Endodermal cell (in vitro differentiated cells): ENCODE measurements around the gene MARCHF11. TPM values are rescaled to one million over a fixed set of nuclear protein-coding genes. Genes with fewer than 3 reads are reported as not detected.

Source experiments
- DNase-seq: peaks from one replicate; pipeline ENCODE4 v3.0.0-alpha.2; 2017
- H3K27ac ChIP-seq: 2 replicates; pipeline ENCODE4 v1.5.1; 2013; ENCODE audit warnings: mild to moderate bottlenecking, low read depth, low read length, moderate library complexity
- H3K27me3 ChIP-seq: 2 replicates; pipeline ENCODE4 v1.6.1; 2013; ENCODE audit warnings: mild to moderate bottlenecking, low read length, moderate library complexity; ENCODE audit not compliant: insufficient read depth, control insufficient read depth, poor library complexity, severe bottlenecking
- H3K36me3 ChIP-seq: 2 replicates; pipeline ENCODE4 v1.7.0; 2013; ENCODE audit warnings: mild to moderate bottlenecking, low read length, moderate library complexity; ENCODE audit not compliant: control insufficient read depth, insufficient read depth
- H3K4me1 ChIP-seq: one replicate; pipeline ENCODE4 v1.7.0; 2013; ENCODE audit warnings: low read length; ENCODE audit not compliant: control insufficient read depth, insufficient read depth
- H3K4me3 ChIP-seq: 2 replicates; pipeline ENCODE4 v1.5.1; 2013; ENCODE audit warnings: mild to moderate bottlenecking, low read length, moderate library complexity
- H3K9ac ChIP-seq: 2 replicates; pipeline ENCODE4 v1.6.1; 2013; ENCODE audit warnings: mild to moderate bottlenecking, low read length, moderate library complexity; ENCODE audit not compliant: poor library complexity, severe bottlenecking; ENCODE audit errors: extremely low read depth
- H3K9me3 ChIP-seq: 2 replicates; pipeline ENCODE4 v1.6.1; 2013; ENCODE audit warnings: mild to moderate bottlenecking, low read length, moderate library complexity; ENCODE audit not compliant: control insufficient read depth
- H3K27ac Mint-ChIP-seq: 2 replicates; pipeline ENCODE4 v1.8.0; 2020; ENCODE audit warnings: mixed read lengths
- H3K27me3 Mint-ChIP-seq: 2 replicates; pipeline ENCODE4 v1.8.0; 2021; ENCODE audit warnings: mild to moderate bottlenecking, mixed read lengths; ENCODE audit not compliant: insufficient read depth
- H3K36me3 Mint-ChIP-seq: 2 replicates; pipeline ENCODE4 v1.8.0; 2020; ENCODE audit warnings: low read depth, mixed read lengths
- H3K4me1 Mint-ChIP-seq: 2 replicates; pipeline ENCODE4 v1.8.0; 2020; ENCODE audit warnings: mixed read lengths
- H3K4me3 Mint-ChIP-seq: 2 replicates; pipeline ENCODE4 v1.8.0; 2020; ENCODE audit warnings: mild to moderate bottlenecking, moderate library complexity, mixed read lengths
- H3K9me3 Mint-ChIP-seq: 2 replicates; pipeline ENCODE4 v1.8.0; 2020; ENCODE audit warnings: mild to moderate bottlenecking, mixed read lengths
- WGBS, 2 experiments: methylation state at CpG; one replicate each; pipeline versions ENCODE4 v1.1.5 to v1.1.7; 2013; ENCODE audit warnings: missing lambda C conversion rate in 2 of 2, mixed read lengths in 1 of 2; ENCODE audit not compliant: insufficient coverage in 1 of 2, insufficient read length in 1 of 2; 5-methylcytosine and 5-hydroxymethylcytosine counted together
- total RNA-seq, 2 donors: library from RNA; stranded (reverse); fragmentation: NEBNext Ultra II Directional in 1 of 2; extraction: Animal tissue kit (Norgen Biotek cat#: 25700) in 1 of 2; gene quantifications; 2 replicates in 1 of 2; 3 replicates in 1 of 2; pipeline ENCODE4 v1.2.1, GENCODE V29; 2021
- TF ChIP-seq, protein P1 (sequence below): fragments of 200-600 bp; sonication (generic); conservative IDR thresholded peaks from 2 replicates; pipeline ENCODE4 v1.5.0; 2021; ENCODE audit warnings: antibody characterized with exemption, mild to moderate bottlenecking

Gene MARCHF11
- total RNA-seq, 2 donors from 2014 or later: 19.0 to 19.9 TPM

DNA sequence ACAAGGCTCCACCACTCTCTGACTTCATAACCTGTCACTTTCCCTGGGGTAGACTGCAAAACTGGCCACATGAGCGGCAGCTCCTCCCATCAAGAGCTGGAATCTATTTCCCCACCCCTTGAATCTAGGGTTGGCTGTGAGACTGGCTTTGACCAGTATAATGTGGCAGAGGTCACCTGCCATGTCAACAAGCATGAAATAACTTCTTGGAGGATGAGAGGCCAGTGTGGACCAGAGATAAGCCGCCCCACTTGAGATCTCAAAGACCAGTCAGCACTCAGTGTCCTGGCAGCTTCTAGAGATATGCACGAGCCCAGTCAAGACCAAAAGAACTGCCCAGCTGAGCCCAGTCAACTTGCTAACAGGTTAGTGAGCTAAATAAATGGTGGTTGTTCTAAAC is 59.0 kb downstream of the MARCHF11 start:
- H3K36me3 ChIP-seq: peaks cover 28% of the 10 kb centered on the region
- H3K36me3 Mint-ChIP-seq: peaks cover 35% of the 10 kb centered on the region
- no peak overlapping the region for H3K27ac Mint-ChIP-seq
- H3K27me3 ChIP-seq: no peaks in the 10 kb centered on the region
- no peaks in the 10 kb centered on the region for H3K4me1 ChIP-seq
- H3K9ac ChIP-seq: no peak overlapping the region
- no peaks in the 10 kb centered on the region for H3K9me3 ChIP-seq
- peaks cover 3% of the 10 kb centered on the region for H3K4me1 Mint-ChIP-seq
- no peak overlapping the region for H3K4me3 ChIP-seq
- H3K4me3 Mint-ChIP-seq: no peak overlapping the region
- no peaks in the 10 kb centered on the region for H3K27me3 Mint-ChIP-seq
- WGBS, 2 experiments: 93 to 100% methylated on average over 3 of the region's 3 CpGs
- DNase-seq: no peak
- TF ChIP-seq, protein P1, sequence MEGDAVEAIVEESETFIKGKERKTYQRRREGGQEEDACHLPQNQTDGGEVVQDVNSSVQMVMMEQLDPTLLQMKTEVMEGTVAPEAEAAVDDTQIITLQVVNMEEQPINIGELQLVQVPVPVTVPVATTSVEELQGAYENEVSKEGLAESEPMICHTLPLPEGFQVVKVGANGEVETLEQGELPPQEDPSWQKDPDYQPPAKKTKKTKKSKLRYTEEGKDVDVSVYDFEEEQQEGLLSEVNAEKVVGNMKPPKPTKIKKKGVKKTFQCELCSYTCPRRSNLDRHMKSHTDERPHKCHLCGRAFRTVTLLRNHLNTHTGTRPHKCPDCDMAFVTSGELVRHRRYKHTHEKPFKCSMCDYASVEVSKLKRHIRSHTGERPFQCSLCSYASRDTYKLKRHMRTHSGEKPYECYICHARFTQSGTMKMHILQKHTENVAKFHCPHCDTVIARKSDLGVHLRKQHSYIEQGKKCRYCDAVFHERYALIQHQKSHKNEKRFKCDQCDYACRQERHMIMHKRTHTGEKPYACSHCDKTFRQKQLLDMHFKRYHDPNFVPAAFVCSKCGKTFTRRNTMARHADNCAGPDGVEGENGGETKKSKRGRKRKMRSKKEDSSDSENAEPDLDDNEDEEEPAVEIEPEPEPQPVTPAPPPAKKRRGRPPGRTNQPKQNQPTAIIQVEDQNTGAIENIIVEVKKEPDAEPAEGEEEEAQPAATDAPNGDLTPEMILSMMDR: no peak
- peaks cover 4% of the 10 kb centered on the region for H3K9me3 Mint-ChIP-seq
- H3K27ac ChIP-seq: no peak overlapping the region

GRCh38 chr5:16119790-16120189 is 59.8 kb downstream of the MARCHF11 start:
- no peaks in the 10 kb centered on the region for H3K4me1 ChIP-seq
- H3K27ac ChIP-seq: no peak overlapping the region
- peaks cover 40% of the 10 kb centered on the region for H3K36me3 Mint-ChIP-seq
- no peaks in the 10 kb centered on the region for H3K9me3 ChIP-seq
- peaks cover 4% of the 10 kb centered on the region for H3K9me3 Mint-ChIP-seq
- no peak for DNase-seq
- no peak overlapping the region for H3K4me3 ChIP-seq
- H3K4me1 Mint-ChIP-seq: peaks cover 3% of the 10 kb centered on the region
- H3K27ac Mint-ChIP-seq: no peak overlapping the region
- H3K27me3 Mint-ChIP-seq: no peaks in the 10 kb centered on the region
- TF ChIP-seq, protein P1: no peak
- no peak overlapping the region for H3K4me3 Mint-ChIP-seq
- 93% methylated on average over 4 of the region's 4 CpGs; no CpG with 5 or more reads in 1 of the 2 experiments for WGBS, 2 experiments
- no peaks in the 10 kb centered on the region for H3K27me3 ChIP-seq
- H3K9ac ChIP-seq: no peak overlapping the region
- H3K36me3 ChIP-seq: peaks cover 28% of the 10 kb centered on the region

DNA sequence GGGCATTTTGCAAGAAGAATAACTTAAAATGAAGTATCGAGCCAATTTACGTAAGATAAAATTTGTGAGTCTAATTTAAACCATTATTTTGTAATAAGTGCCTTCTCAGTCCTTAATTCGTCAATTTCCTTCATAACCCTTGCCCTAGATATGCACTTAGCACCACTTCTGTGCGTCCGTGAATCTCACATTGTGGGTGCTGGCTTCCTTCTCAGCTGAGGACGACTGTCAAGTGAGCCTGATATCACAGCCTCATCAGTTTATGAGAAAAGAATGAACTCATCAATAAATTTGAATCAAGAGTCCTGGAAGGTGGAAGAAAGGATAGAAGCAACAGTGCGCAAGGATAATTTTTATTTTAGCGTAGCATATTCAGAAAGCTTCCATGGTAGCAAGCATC is 64.5 kb downstream of the MARCHF11 start:
- Mint-ChIP-seq H3K27me3 (no peaks in the 10 kb centered on the region), H3K36me3 (peaks cover 42% of the 10 kb centered on the region), H3K4me3 (no peak overlapping the region), H3K9me3 (peaks cover 29% of the 10 kb centered on the region), H3K27ac (no peak overlapping the region), H3K4me1 (peaks cover 3% of the 10 kb centered on the region)
- Histone ChIP-seq H3K27me3 (no peaks in the 10 kb centered on the region), H3K9me3 (peaks cover 21% of the 10 kb centered on the region), H3K27ac (no peak overlapping the region), H3K9ac (no peak overlapping the region), H3K4me3 (no peak overlapping the region), H3K4me1 (no peaks in the 10 kb centered on the region), H3K36me3 (peaks cover 18% of the 10 kb centered on the region)
- WGBS, 2 experiments: 92 to 93% methylated on average over 7 to 8 of the region's 8 CpGs
- TF ChIP-seq, protein P1: no peak
- DNase-seq: no peak
